Endometrium (tissue), 2 donors: ENCODE data around the gene PRKN.

Experiments used
- FAIRE-seq: peaks from 2 replicates; lab custom pipeline; 2012; peaks lifted over from hg19 to GRCh38; lab: Jason Lieb, UNC
- donor health status: control.
- donor health status: control.

Gene PRKN

DNA sequence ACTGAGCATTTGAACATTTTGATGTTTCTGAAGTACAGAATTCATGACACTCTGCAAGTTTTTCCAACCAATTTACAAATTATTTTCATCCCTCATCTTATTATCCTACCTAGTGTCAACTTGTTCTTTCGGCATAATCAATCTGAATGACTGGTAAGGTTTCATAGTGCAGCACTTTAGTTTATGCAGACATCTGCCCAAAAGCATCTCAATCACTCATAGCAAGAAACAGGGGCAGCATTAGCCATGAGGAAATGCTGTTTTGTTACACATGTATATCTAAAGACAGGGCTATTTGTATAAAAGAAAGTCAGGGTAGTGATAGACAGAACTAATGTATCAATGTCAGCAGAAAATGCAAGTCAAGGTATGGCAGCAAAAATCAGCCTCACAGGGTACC is 1075.6 kb downstream of the PRKN start:
- no peak for FAIRE-seq

DNA sequence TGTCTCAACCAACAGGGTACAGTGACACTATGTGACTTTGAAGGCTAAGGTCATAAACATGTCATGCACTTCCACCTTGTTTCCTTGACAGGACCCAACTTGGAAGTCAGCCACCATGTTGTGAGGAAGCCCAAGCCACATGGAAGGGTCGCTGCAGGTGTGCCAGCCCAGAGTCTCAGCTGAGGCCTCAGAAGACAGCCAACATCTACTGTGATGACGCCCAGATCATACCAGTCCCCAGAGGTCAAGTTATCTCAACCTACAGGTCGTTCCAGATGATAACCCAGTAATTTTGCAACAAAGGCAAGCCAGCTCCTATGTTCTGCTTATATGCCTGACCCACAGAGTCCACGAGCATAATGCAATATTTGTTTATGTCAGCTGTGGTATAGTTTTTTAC is 1077.7 kb downstream of the PRKN start:
- no peak for FAIRE-seq

DNA sequence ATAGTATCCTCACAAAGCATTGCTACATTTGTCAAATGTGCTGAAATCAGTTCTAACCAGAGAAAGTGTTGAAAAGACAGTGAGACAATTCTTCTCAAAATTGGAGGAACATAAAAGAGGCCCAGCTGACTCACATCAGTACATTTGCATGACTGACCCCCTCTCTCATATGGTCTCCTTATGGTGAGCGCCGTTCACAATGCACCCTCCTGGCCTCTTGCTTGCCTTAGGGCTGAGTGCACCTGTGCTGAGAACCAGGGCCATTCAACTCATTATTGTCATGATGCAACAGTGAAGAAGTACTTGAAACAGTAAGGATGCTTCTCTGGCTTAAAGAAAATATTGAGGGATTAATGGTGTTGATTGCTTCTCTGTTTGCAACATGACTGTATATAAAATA is 1078.5 kb downstream of the PRKN start:
- FAIRE-seq: no peak

DNA sequence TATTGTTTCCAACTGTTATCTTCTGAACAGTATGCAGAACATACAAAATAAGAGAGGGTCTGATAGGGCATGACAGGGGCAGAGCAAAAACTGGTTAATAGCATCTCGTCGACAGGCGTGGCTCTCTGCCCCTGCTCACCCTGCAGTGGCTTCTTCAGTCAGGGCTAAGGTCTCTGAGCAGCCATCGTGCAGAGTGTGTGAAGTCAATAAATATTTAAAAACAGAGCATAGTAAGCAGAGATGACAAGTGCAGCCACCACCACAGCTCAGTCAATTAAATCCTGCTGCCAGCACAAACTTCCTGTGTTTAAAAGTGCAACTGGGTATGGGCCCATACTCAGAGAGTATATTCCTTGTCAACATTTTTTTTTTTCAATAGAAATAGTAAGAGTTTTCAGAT is 1080.3 kb downstream of the PRKN start:
- FAIRE-seq: no peak

DNA sequence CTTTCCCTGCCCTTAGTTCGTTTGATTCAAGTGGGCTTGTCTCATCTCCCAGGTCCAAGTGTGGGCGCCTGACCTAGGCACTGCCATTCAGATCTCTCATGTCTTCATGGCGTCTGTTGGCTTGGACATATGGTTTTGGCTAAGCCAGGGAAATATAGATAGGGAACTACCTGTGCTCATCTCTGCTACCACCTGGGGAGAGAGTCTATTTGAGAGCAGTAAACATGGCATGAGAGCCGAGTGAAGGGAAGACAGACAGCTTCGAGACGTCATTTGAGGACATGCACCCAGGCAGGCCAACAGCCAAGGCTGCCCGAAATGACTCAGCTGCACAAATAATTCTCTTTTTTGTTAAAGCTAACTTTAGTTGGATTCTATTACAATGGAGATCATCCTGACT is 1083.0 kb downstream of the PRKN start:
- FAIRE-seq: no peak

DNA sequence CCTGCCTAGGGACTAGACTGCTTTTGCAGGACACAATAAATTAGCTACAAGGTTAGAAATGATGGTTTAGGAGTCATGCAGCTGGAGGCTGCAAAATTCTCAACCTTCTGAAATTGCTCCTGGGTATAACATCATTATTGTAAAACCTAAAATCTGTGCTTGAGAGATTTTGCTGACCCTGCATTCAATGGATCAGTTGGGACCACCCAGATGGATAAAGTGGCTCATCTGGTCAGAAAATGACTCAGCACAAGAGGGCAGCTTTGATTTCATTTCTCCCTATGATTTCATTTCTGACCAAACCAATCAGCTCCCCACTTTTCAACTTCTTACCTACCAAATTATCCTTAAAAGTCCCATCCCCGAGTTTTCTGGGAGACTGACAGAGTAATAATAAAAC is 1086.4 kb downstream of the PRKN start:
- FAIRE-seq: no peak

DNA sequence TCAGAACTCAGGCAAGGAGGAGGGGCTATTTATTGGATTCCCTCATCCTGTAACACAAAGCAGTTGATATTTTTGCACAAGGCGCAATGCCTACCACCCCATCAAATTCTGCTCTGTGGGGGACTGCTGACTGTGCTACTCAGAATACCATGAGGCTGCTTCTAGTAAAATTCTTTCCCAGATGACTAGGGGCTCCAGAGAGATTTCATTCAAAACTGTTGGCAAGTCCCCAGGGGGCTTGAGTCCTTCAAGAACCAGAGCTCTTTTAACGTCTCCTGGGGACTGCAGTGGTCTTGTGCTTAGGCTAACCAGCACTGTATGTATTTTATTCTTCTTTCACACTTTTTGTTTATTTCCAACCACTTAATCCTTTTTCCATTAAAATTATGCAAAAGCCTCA is 1087.8 kb downstream of the PRKN start:
- no peak for FAIRE-seq

DNA sequence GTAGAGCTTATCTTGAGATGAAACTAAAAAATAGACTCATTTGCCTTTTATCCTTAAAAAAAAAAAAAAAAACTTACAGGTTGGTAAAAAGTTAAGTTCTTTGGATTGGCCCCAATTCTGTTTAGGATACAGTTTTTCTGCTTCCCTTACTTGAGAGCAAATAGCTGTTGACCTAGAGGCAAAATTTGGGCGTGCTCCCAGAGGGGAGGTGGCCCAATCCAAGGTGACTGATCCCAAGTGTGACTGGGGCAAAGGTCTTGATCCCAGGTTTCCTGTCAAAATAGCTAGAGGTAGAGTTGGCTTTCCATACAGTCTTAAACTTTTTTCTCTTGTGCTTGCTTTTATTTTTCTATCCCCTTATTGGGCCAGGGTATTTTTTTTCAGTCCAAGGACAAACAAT is 1089.9 kb downstream of the PRKN start:
- FAIRE-seq: no peak

DNA sequence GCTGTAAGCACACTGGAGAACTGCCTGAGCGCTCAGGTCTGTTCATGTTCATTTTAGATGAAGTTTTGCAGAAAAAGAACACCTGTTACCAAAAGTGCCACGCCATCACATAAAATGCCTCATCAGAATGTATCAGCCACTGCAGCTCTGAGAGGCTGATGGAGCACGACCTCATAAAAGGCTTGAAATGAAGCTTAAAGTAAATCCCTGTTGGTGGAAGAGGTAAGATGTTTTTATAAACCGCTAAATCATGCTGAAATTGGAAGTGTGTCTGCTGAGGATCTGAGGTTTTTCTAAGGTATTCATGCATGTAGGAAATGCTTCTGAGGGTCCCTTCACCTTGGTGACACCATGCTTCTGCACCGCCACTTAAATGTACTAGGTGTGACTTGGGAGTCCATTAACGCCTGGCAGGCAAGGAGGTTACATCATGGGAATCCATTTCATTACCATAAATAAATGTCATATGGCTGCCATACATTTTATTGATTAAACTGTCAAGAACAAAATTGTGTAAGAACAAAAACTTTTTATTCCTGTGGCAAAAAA is 1090.6 kb downstream of the PRKN start:
- no peak for FAIRE-seq

DNA sequence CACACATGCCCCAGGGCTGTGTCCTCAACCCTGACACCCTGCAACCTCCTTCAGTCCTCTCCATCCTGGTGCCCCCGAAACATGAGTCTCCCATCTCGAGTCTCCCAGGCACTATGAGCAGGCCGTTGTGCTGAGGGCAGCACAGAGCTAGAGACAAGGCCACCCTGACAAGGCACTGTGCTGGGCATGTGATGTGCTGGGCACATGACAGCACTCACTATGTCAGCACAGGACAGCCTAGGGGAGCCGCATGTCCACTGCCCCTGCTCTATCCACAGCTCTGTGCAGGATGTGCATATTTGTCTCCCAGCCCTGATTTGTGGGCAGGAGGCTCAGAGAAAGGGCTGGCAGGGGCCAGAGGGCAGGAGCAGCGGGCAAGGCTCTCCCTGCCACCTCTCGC is 1091.6 kb downstream of the PRKN start:
- FAIRE-seq: no peak

DNA sequence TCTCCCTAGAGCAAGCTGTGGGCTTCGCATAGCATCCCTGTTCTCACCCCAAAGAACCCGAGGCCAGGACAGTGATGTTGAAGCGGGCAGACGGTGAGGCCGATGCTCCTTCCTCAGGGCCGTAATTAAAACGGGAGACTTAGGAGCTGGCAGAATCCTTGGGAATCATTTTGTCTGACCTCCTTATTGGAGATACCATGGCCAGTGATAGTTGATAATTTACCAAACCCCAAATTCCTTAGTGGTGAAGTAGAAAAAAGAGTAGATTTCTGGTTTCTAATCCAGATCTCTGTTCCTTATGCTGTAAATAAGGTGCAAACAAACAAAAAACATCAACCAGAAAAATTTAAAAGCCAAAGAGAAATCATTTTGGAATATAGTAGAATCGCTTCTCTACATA is 1092.7 kb downstream of the PRKN start:
- no peak for FAIRE-seq

DNA sequence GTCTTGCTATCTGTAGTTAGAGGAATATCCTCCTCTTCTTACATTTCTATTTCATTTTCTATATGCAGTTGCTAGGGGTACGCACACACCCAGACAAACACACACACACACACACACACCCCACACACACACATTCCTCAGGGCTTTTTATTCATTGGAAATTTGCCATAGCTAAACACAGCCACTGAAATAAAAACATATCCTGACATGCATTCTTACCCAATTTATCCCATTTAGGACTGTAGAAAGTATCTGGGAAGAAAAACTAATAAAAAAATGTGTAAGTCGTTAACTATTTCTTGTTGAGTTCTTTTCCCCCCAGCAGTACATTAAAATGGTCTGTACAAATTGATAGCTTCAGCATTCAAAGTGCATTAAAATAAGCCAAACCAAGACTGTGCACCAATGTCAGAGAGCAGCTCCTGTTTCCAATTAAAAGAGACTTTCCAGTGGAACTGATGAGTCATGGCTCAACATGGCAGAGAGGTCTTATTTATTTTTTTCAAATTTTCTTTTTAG is 1095.8 kb downstream of the PRKN start:
- FAIRE-seq: peak; percentile 96

DNA sequence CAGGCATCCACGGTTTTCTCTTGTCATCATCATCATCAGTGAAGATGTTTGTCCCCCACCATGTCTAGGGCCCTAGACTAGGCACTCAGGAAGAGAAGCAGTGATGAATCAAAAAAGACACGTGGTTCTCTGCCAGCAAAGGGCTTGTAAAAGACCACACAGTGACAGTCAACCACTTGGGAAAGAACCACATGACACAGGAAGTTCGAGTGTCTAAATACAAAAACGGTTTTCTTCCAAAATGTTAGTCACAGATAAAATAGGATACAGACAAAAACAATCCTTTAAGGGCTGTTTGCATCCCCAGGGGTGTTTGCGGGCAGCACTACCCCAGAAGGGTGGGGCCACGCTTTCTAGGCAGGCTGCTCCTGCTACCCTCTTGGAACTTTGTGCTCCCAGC is 1096.9 kb downstream of the PRKN start:
- FAIRE-seq: no peak

DNA sequence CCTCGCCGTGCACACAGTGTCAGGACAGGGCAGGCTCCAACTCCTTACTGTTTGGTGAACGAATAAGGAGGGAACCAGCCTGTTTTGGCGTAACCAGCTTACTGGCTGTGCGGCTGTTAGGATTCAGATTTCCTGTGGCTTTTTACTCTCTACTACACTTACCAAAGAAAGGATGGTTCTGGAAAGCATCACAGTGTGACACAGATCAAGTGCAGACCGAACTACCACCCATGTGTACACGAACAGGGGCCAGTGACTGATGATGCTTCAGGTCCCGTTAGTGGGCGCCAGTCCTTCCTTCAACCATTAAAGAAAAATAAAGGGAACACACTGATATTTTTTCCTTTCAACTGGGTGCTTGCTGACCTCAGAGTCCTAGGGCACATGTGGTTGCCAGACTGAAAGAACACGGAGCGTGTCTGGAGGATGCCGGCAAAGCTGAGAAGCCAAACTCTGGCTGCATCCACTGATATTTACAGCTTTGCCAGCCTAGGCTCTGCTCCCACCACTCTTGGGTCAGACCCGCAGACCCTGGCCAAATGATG is 1101.4 kb downstream of the PRKN start:
- FAIRE-seq: no peak

DNA sequence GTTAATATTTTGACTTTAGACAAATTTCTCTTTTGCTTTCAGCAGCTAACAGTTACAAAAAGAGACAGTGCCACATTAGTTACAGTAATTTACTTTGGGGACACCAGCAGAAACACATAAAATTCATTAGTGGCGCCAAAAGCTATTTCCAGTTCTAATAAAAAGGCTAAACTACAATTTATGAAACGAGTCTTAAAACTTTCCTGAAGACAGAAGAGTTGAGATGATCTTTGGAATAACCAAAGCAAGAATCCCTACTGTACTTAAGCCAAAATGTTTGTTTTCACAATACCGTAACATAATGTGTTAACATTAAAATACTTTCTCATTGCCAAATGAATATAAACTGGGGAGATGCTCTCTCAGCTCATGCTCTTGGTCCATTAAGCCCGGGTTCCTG is 1103.5 kb downstream of the PRKN start:
- FAIRE-seq: peak; percentile 92

DNA sequence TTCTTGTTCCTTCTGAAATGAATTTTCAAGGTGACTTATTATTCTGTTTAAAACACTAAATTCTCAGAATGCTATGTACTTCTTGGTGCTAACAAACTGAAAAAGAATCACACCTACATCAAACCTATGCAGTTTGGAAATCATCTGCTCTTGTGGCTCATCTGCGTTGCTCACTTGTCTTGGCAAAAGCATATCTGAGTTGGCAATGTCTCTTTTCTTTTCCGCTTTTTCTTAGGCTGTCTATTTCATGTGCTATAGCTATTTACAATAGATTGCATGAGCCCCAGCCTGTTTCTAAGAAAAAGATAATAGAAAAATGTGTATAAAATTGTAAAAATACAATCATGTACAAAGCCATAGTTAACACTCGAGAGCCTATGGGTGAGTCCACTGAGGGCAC is 1104.8 kb downstream of the PRKN start:
- no peak for FAIRE-seq

DNA sequence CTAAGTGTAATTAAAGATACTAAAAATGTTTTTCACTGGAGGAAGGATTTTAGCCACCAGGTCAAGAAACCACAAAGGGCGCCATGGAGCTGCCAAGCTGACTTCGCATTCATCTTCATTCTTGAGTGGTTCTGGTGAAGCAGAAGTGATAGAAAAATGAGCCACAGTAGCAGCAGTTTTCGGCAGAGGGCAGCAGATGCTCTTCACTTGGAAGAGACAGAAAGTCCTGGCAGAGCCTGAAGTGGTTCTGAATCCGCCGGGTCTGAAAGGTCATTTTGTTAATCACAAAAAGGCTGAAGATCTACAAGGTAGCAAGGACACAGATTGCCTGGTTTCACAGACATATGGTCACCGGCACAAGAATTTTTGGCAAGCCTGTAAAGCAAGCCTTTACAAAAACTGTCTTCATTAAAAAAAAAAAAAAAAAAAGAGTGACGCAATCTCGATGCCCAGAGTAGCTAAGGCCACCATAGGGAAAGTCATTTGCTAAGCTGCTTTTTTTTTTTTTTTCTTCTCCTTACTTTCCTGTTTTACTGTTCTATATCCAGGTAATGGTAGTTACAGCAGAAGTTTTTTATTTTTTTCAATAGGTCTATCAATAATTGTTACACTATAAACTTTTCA is 1108.6 kb downstream of the PRKN start:
- no peak for FAIRE-seq

DNA sequence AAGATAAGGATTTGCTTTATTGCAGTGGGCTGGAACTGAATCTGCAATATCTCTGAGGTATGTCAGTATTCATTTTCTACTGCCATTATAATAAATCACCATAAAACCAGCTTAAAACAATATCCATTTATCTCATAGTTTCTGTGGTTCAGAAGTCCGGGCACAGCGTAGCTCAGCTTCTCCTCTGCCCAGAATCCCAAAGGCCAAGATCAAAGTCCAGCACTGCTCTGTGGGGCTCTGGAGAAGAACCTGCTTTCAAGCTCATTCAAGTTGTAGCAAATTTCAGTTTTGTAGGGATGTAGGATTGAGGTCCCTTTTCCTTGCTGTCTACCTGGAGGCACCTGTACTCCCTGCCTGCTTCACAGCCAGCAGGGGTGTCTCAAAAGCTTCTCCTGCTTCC is 1113.9 kb downstream of the PRKN start:
- no peak for FAIRE-seq

DNA sequence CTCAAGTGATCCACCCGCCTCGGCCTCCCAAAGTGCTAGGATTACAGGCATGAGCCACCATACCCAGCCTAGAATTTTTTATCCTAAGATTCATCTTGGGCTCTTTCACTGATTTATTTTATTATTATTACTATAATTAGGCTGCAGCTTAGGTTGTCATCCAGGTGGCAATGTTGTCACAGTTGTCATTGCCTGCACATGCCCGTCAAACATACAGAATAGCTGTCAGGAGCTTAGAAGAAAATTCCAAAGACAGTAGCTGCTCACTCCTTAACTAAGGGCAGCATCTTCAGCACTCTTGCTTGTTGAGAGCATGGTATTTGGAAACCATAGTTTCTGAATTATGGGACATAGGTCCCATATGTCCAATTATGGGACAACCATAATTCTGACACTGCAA is 1118.8 kb downstream of the PRKN start:
- FAIRE-seq: no peak

DNA sequence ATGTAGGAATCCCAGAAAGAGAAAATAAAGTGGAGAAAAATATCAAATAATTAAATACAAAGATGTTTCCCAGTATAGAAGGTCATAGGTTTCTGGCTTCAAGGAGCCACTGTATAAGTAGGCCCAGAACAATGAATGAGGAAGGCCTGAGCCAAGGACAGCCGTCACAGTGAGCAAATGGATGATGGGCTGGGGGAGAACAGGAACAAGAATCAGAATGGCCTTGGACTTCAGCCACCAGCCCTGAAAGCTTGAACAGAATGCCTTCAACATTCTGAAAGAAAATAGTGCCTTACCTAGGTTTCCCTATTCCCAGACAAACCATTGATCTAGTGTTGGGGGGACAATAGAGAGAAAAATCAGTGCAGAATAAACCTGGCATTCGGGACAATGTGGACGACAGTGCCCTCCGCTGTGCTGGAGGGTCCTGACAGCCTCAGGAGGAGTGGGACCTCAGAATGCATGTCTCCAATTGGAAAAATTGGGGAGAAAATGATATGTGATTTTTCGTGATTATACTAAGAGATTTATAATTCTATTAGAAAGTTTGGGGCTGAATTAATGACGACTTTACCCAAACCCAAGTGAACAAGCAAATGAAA is 1119.8 kb downstream of the PRKN start:
- FAIRE-seq: no peak

DNA sequence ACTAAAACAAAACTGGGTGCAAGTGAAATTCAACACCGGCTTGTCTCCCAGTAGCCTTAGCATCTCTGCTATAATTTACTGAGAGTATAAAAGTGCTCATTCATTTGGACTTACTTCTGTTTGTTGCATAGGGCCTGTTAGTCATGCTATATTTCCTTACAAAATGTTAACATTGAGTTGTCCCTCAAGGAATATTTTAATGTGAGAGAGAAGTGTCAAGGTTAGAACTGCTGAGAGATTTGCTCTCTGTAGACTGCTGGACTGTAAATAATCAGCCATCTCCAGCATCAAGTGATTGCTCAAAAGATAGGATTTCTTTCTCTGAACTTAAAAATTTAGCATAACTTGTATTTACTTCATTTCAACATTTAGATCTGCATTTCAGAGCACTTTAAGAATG is 1125.2 kb downstream of the PRKN start:
- FAIRE-seq: no peak

DNA sequence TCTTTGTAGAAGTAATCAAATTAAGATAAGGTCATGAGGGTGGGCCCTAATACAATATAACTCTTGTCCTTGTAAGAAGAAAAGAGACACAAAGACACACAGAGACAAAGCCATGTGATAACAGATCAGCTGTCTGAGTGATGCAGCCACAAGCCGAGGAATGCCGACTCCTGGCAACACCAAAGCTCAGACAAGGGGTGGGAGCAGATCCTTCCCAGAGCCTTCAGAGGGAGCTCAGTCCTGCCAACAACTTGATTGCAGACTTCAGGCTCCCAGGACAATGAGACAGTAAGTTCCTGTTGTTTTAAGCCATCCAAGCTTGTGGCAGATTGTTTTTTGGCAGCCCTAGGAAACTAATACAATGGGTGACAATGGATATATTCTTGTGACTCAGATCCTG is 1128.7 kb downstream of the PRKN start:
- no peak for FAIRE-seq

DNA sequence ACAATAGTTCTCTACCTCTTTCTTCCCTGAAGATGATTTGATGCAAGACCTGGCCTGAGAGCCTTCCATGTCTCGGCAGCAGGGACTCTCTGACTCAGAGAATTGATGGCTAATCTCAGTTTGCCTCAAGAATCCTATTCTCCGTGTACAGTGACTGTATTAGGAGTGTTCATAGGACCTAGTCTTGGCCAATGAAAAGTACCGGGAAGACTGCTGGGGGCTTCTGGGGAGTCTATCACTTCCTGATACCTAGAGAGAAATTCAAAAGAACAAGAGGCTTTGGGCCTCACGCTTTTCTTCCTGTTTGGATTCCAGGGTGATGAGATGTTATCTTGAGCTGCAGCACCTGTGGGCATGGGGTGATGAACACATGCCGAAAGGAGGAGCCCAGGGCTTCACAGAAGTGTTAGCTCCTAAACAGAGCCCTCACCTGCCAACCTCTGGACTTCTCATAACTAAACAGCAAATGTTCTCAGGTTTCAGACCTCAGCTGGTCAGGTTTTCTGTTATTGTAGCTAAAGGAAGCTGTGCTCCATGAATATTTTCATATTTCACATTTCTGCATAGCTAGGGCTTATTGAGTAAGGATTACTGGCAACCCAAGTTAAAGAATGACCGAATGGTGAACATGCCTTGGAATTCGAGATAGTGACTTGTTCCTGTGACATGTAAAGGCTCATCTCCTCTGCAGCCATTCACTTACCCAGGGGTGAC is 1130.6 kb downstream of the PRKN start:
- no peak for FAIRE-seq
